Neural cell (in vitro differentiated cells): Measurements from ENCODE around the gene RHOT1. TPM values are rescaled to one million over a fixed set of nuclear protein-coding genes. Genes with fewer than 3 reads are reported as not detected.
A peak's percentile ranks its signal among the peaks of the same experiment; 100 is the strongest.

Source experiments
- H2AFZ ChIP-seq: fragments of 200-600, 300-800 bp; sonication (generic), shearing (Covaris generic); 2 replicates; pipeline ENCODE4 v1.6.0; 2014; ENCODE audit warnings: low read depth, mild to moderate bottlenecking, antibody characterized with exemption, low read length, moderate library complexity
- H3F3A ChIP-seq: fragments of 200-600 bp; shearing (Covaris generic); 2 replicates; pipeline ENCODE4 v1.6.1; 2016; ENCODE audit warnings: mild to moderate bottlenecking, moderate library complexity, mixed read lengths, antibody characterized with exemption, low read length; ENCODE audit not compliant: insufficient read depth, poor library complexity, severe bottlenecking
- H3K27ac ChIP-seq: fragments of 200-600, 300-800 bp; sonication (generic), shearing (Covaris generic); 2 replicates; pipeline ENCODE4 v1.5.1; 2014; ENCODE audit warnings: mild to moderate bottlenecking, low read length, moderate library complexity
- H3K27me3 ChIP-seq: fragments of 300-800, 200-600 bp; sonication (generic), shearing (Covaris generic); 2 replicates; pipeline ENCODE4 v1.6.0; 2014; ENCODE audit warnings: mild to moderate bottlenecking, low read depth, low read length, moderate library complexity; ENCODE audit not compliant: insufficient read depth
- H3K36me3 ChIP-seq: fragments of 300-800, 200-600 bp; sonication (generic), shearing (Covaris generic); 2 replicates; pipeline ENCODE4 v1.5.1; 2014; ENCODE audit warnings: mild to moderate bottlenecking, antibody characterized with exemption, low read length, moderate library complexity; ENCODE audit not compliant: insufficient read depth
- H3K4me2 ChIP-seq: fragments of 300-800, 200-600 bp; sonication (generic), shearing (Covaris generic); 2 replicates; pipeline ENCODE4 v1.6.0; 2014; ENCODE audit warnings: mild to moderate bottlenecking, low read length
- H3K4me3 ChIP-seq: fragments of 300-800, 200-600 bp; sonication (generic), shearing (Covaris generic); 2 replicates; pipeline ENCODE4 v1.5.1; 2014; ENCODE audit warnings: mild to moderate bottlenecking, low read length, moderate library complexity
- H3K79me2 ChIP-seq: fragments of 200-600 bp; shearing (Covaris generic); replicated peaks from 2 replicates; pipeline ENCODE4 v1.6.0; 2014; ENCODE audit warnings: mild to moderate bottlenecking, low read length, moderate library complexity; ENCODE audit not compliant: insufficient read depth
- H3K9ac ChIP-seq: fragments of 300-800, 200-600 bp; sonication (generic), shearing (Covaris generic); 2 replicates; pipeline ENCODE4 v1.6.1; 2016; ENCODE audit warnings: mild to moderate bottlenecking, low read length, mixed read lengths
- H3K9me2 ChIP-seq: fragments of 200-600 bp; shearing (Covaris generic); 2 replicates; pipeline ENCODE4 v1.6.1; 2016; ENCODE audit warnings: mild to moderate bottlenecking, low read length, mixed read lengths; ENCODE audit not compliant: insufficient read depth
- H3K9me3 ChIP-seq: fragments of 200-600, 300-800 bp; sonication (generic), shearing (Covaris generic); 2 replicates; pipeline ENCODE4 v1.6.1; 2016; ENCODE audit warnings: mild to moderate bottlenecking, mixed run types, low read length, moderate library complexity, mixed read lengths
- H4K20me1 ChIP-seq: fragments of 200-600 bp; shearing (Covaris generic); 2 replicates; pipeline ENCODE4 v1.6.1; 2016; ENCODE audit warnings: mild to moderate bottlenecking, mixed run types; ENCODE audit not compliant: insufficient read depth
- EP300 ChIP-seq: fragments of 450-650 bp; conservative IDR thresholded peaks from 2 replicates; pipeline ENCODE4 v1.6.1; 2014; ENCODE audit warnings: antibody characterized with exemption, mild to moderate bottlenecking, moderate library complexity; ENCODE audit not compliant: poor library complexity, severe bottlenecking
- POLR2AphosphoS5 ChIP-seq: IDR thresholded peaks from 2 replicates; pipeline ENCODE4 v1.6.1; 2012
- SMC3 ChIP-seq: fragments of 450-650 bp; conservative IDR thresholded peaks from 2 replicates; pipeline ENCODE4 v1.6.1; 2014; ENCODE audit warnings: antibody characterized with exemption, mild to moderate bottlenecking, moderate library complexity; ENCODE audit not compliant: poor library complexity
- TAF1 ChIP-seq: IDR thresholded peaks from 2 replicates; pipeline ENCODE4 v1.6.1; 2012; ENCODE audit warnings: low read depth
- polyA plus RNA-seq: library from polyadenylated mRNA; depleted of rRNA; stranded (reverse); fragments of >200 nt; gene quantifications from 2 replicates; pipeline ENCODE4 v1.2.3, GENCODE V29; 2014
- TF ChIP-seq, protein P1 (sequence below): IDR thresholded peaks from 2 replicates; pipeline ENCODE4 v1.6.1; 2012; ENCODE audit warnings: borderline replicate concordance
- TF ChIP-seq, protein P2 (sequence below): fragments of 450-650 bp; IDR thresholded peaks from 2 replicates; pipeline ENCODE4 v1.5.1; 2014; ENCODE audit warnings: antibody characterized with exemption, mild to moderate bottlenecking, moderate library complexity; ENCODE audit not compliant: poor library complexity, severe bottlenecking

The RHOT1 gene
- polyA plus RNA-seq, 1 donor from 2014 or later = 99.1 TPM

DNA sequence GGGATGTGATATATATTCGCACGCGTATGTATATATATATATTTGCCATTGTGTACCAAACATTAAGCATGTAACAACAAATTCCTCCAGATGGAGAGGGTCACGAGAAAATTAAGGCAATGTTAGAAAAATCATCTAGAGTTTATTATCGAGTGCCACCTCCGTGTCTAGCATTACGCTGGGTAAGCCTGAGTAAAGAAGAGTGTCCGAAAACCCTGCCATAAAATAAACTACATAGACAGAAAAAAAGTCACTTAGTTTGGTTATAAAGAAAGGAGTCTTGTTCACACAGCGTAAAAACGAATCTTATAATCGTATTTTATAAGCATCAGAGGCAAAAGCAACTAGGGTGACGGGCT is 644 bp upstream of the RHOT1 start:
- Histone ChIP-seq H3K36me3 (no peaks in the 10 kb centered on the region), H3K79me2 (peaks cover 32% of the 10 kb centered on the region), H3K9ac (peak overlapping the region; percentile 67), H2AFZ (peak overlapping the region; percentile 94), H3K9me3 (no peaks in the 10 kb centered on the region), H3K9me2 (no peaks in the 10 kb centered on the region), H3K27me3 (no peaks in the 10 kb centered on the region), H3F3A (no peaks in the 10 kb centered on the region), H3K27ac (peak overlapping the region; percentile 72), H4K20me1 (no peaks in the 10 kb centered on the region), H3K4me2 (peak overlapping the region; percentile 76), H3K4me3 (peak overlapping the region; percentile 96)
- TF ChIP-seq, protein P1, sequence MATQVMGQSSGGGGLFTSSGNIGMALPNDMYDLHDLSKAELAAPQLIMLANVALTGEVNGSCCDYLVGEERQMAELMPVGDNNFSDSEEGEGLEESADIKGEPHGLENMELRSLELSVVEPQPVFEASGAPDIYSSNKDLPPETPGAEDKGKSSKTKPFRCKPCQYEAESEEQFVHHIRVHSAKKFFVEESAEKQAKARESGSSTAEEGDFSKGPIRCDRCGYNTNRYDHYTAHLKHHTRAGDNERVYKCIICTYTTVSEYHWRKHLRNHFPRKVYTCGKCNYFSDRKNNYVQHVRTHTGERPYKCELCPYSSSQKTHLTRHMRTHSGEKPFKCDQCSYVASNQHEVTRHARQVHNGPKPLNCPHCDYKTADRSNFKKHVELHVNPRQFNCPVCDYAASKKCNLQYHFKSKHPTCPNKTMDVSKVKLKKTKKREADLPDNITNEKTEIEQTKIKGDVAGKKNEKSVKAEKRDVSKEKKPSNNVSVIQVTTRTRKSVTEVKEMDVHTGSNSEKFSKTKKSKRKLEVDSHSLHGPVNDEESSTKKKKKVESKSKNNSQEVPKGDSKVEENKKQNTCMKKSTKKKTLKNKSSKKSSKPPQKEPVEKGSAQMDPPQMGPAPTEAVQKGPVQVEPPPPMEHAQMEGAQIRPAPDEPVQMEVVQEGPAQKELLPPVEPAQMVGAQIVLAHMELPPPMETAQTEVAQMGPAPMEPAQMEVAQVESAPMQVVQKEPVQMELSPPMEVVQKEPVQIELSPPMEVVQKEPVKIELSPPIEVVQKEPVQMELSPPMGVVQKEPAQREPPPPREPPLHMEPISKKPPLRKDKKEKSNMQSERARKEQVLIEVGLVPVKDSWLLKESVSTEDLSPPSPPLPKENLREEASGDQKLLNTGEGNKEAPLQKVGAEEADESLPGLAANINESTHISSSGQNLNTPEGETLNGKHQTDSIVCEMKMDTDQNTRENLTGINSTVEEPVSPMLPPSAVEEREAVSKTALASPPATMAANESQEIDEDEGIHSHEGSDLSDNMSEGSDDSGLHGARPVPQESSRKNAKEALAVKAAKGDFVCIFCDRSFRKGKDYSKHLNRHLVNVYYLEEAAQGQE = no peak
- TF ChIP-seq TAF1 = no peak

DNA sequence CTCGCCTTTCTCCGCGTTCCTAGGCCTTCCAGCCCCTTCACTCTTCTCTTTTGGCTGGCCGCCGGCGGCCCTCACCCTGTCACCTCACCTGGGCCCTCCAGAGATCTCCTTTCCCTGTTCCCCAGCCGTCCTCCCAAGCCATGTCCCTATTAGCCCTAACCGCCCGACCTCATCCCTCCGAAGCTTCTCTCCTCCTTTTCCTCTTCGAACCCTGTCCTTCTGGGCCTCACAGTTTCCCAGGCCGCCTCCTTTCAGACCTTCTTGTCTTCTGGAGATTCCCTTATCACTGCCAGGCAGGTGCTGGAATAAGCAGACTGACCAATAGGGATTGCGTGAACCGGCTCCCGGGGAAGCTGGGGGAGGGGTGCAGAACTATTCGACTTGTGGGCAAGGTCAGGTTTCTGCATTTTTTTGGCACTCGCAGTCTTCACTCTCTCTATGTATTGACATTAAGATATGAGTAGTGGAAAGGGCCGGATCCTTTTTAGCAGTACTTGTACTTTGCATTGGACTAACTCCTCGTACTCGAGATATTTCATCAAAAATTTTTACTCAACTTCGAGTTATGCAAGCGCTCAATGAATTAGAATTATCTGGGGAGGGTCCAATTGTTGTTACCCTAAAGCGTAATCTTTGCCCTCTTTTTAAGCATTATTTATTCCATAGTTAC is 690 bp downstream of the RHOT1 start:
- Histone ChIP-seq H3K9ac (peak overlapping the region; percentile 91), H3K27ac (peak overlapping the region; percentile 84), H3K79me2 (peaks cover 32% of the 10 kb centered on the region), H3K27me3 (no peaks in the 10 kb centered on the region), H2AFZ (peak overlapping the region; percentile 91), H3F3A (no peaks in the 10 kb centered on the region), H4K20me1 (no peaks in the 10 kb centered on the region), H3K9me2 (no peaks in the 10 kb centered on the region), H3K4me2 (peak overlapping the region; percentile 65), H3K36me3 (no peaks in the 10 kb centered on the region), H3K9me3 (no peaks in the 10 kb centered on the region), H3K4me3 (peak overlapping the region; percentile 96)
- TF ChIP-seq, protein P2, sequence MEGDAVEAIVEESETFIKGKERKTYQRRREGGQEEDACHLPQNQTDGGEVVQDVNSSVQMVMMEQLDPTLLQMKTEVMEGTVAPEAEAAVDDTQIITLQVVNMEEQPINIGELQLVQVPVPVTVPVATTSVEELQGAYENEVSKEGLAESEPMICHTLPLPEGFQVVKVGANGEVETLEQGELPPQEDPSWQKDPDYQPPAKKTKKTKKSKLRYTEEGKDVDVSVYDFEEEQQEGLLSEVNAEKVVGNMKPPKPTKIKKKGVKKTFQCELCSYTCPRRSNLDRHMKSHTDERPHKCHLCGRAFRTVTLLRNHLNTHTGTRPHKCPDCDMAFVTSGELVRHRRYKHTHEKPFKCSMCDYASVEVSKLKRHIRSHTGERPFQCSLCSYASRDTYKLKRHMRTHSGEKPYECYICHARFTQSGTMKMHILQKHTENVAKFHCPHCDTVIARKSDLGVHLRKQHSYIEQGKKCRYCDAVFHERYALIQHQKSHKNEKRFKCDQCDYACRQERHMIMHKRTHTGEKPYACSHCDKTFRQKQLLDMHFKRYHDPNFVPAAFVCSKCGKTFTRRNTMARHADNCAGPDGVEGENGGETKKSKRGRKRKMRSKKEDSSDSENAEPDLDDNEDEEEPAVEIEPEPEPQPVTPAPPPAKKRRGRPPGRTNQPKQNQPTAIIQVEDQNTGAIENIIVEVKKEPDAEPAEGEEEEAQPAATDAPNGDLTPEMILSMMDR = no peak
- TF ChIP-seq TAF1 (no peak), POLR2AphosphoS5 (no peak), SMC3 (no peak), EP300 (no peak)
- TF ChIP-seq, protein P1 = no peak
